Psoas muscle (tissue), 8 donors: ENCODE results near the gene TSPAN16. TPM values are rescaled to one million over a fixed set of nuclear protein-coding genes. Genes with fewer than 3 reads are reported as not detected.
"Not testable (repeated sequence)": the region's sequence is repeated elsewhere in the genome, so short reads cannot be mapped to it uniquely, and the experiment has no call there.

Experiments
- ATAC-seq, 4 donors: fragments of 200-7000 bp; cut with Tn5 transposase; one replicate each; pipeline ENCODE4 v1.9.1; 2020; ENCODE audit warnings: moderate library complexity in 3 of 4, mild to moderate bottlenecking in 2 of 4
- DNase-seq, 2 donors: peaks; one replicate each; pipeline ENCODE4 v3.0.0-alpha.2; 2020
- H3K27ac ChIP-seq: fragments of 200-600 bp; one replicate; pipeline ENCODE4 v1.8.0; 2022
- H3K27me3 ChIP-seq, 3 donors: fragments of 200-600 bp in 1 of 3; one replicate each; pipeline versions ENCODE4 v1.6.1 to v1.8.0; 2013 to 2022; ENCODE audit warnings: low read length in 2 of 3, mild to moderate bottlenecking in 2 of 3, moderate library complexity in 1 of 3; ENCODE audit not compliant: insufficient read depth in 3 of 3
- H3K36me3 ChIP-seq, 2 donors: fragments of 200-600 bp in 1 of 2; one replicate each; pipeline versions ENCODE4 v1.6.1 to v1.8.0; 2013 to 2022; ENCODE audit warnings: low read depth in 1 of 2, mild to moderate bottlenecking in 1 of 2, moderate library complexity in 1 of 2; ENCODE audit not compliant: insufficient read depth in 1 of 2
- H3K4me1 ChIP-seq: fragments of 200-600 bp; one replicate; pipeline ENCODE4 v1.8.0; 2022
- H3K4me3 ChIP-seq: fragments of 200-600 bp; one replicate; pipeline ENCODE4 v1.8.0; 2022; ENCODE audit warnings: mild to moderate bottlenecking
- H3K9me3 ChIP-seq: fragments of 200-600 bp; one replicate; pipeline ENCODE4 v1.8.0; 2022
- CTCF ChIP-seq: fragments of 200-600 bp; IDR thresholded peaks from one replicate; pipeline ENCODE4 v1.8.0; 2022; ENCODE audit warnings: antibody characterized with exemption
- WGBS, 3 donors: extraction: QIAGEN DNeasy Blood & Tissue Kit; methylation state at CpG; one replicate each; pipeline versions ENCODE4 v1.1.6 to v1.1.7; 2013; 5-methylcytosine and 5-hydroxymethylcytosine counted together
- intact Hi-C, 2 donors: fragments of 100-400 bp; cut with DNase I; formaldehyde crosslinking; loops; one replicate each; pipeline versions ENCODE4 v1.11.0 to v1.14.2; 2022
- polyA plus RNA-seq, 3 donors: library from polyadenylated mRNA; stranded (reverse); fragments of 200-250 nt; gene quantifications; one replicate each; pipeline ENCODE4 v1.2.3, GENCODE V29; 2013
- total RNA-seq, 4 donors: library from RNA; stranded (reverse); fragmentation: NEBNext Ultra II Directional in 2 of 4; extraction: Animal tissue kit (Norgen Biotek cat#: 25700) in 2 of 4; gene quantifications; one replicate each; pipeline versions ENCODE4 v1.2.1 to v1.2.4, GENCODE V29; 2021 to 2023
- donor health status: healthy with polysubstance abuse.
- donor health status: DM: no; HTN: no; CAD: no; lungs with moderate emphysema.
- donor health status: Bipolar disorder and iron deficiency.
- donor health status: healthy.
- donor health status: DM: yes; HTN: yes; CAD: no.
- donor health status: DM: no; HTN: no; CAD: no.
- donor health status: DM: no; HTN: no; CAD: no.
- donor health status: DM: yes; HTN: yes; CAD: no.

The TSPAN16 gene
- total and polyA plus RNA-seq, 7 donors, result not detected

GRCh38 chr19:11300811-11301120, 4.8 kb downstream of the TSPAN16 start:
- H3K27ac ChIP-seq, result no peak overlapping the region
- H3K27me3 ChIP-seq, result peaks cover 0 to 4% (median 3%) of the 10 kb centered on the region in 3 donors
- H3K4me3 ChIP-seq, result no peak overlapping the region
- no peak for TF ChIP-seq CTCF
- DNase-seq (no peak), ATAC-seq (no peak)
- H3K36me3 ChIP-seq, result no peaks in the 10 kb centered on the region
- no peaks in the 10 kb centered on the region for H3K4me1 ChIP-seq
- WGBS, 3 donors, result 63 to 68% (median 67%) methylated on average over 11 of the region's 11 CpGs
- intact Hi-C loops, result no loop called here
- no peaks in the 10 kb centered on the region for H3K9me3 ChIP-seq

- Histone ChIP-seq H3K9me3 (no peaks in the 10 kb centered on the region), H3K4me1 (no peaks in the 10 kb centered on the region), H3K27ac (no peak overlapping the region), H3K36me3 (no peaks in the 10 kb centered on the region), H3K4me3 (no peak overlapping the region), H3K27me3 (peaks cover 0 to 16% (median 3%) of the 10 kb centered on the region in 3 donors)
- TF ChIP-seq CTCF, result no peak
- WGBS, 3 donors, result 79 to 90% (median 82%) methylated on average over 5 of the region's 5 CpGs
- no peak for DNase-seq
- intact Hi-C loops, result no loop called here
- no peak for ATAC-seq
Observed at GRCh38 chr19:11304936-11305335, 9.0 kb downstream of the TSPAN16 start.

GRCh38 chr19:11306337-11306736, 10.4 kb downstream of the TSPAN16 start:
- no peak for ATAC-seq
- no peaks in the 10 kb centered on the region for H3K4me1 ChIP-seq
- TF ChIP-seq CTCF, result no peak
- peaks cover 0 to 16% (median 0%) of the 10 kb centered on the region in 3 donors for H3K27me3 ChIP-seq
- no peak overlapping the region for H3K27ac ChIP-seq
- no peaks in the 10 kb centered on the region for H3K36me3 ChIP-seq
- intact Hi-C loops, result no loop called here
- 69 to 76% (median 74%) methylated on average over 9 of the region's 9 CpGs for WGBS, 3 donors
- no peaks in the 10 kb centered on the region for H3K9me3 ChIP-seq
- no peak overlapping the region for H3K4me3 ChIP-seq
- DNase-seq, result no peak

GRCh38 chr19:11320278-11320995, 24.5 kb downstream of the TSPAN16 start:
- WGBS, 3 donors, result 77 to 82% (median 81%) methylated on average over 9 of the region's 9 CpGs
- DNase-seq, intact Hi-C loops, H3K27ac ChIP-seq, H3K9me3 ChIP-seq, H3K36me3 ChIP-seq, H3K4me3 ChIP-seq, H3K4me1 ChIP-seq, ATAC-seq: not testable (repeated sequence)
- H3K27me3 ChIP-seq, result peaks cover 0 to 14% (median 2%) of the 10 kb centered on the region in 3 donors

- 74 to 77% (median 76%) methylated on average over 14 of the region's 14 CpGs for WGBS, 3 donors
Observed at GRCh38 chr19:11321191-11322126, 25.5 kb downstream of the TSPAN16 start.

More at GRCh38 chr19:11321191-11322126, 25.5 kb downstream of the TSPAN16 start:
- ATAC-seq (no peak), DNase-seq (no peak)
- Histone ChIP-seq H3K4me1 (no peaks in the 10 kb centered on the region), H3K27ac (no peak overlapping the region), H3K36me3 (peaks cover 0 to 5% of the 10 kb centered on the region in 2 donors), H3K9me3 (no peaks in the 10 kb centered on the region), H3K4me3 (no peak overlapping the region), H3K27me3 (peaks cover 0 to 14% (median 2%) of the 10 kb centered on the region in 3 donors)
- intact Hi-C loops, result no loop called here
- TF ChIP-seq CTCF, result no peak
